Hepatocyte (in vitro differentiated cells): Measurements from ENCODE around the gene TCF4.

Source experiments
- EZH2 ChIP-seq: fragments of 200-600 bp; sonication (generic); IDR thresholded peaks from 2 replicates; pipeline ENCODE4 v1.6.1; 2016; ENCODE audit warnings: antibody characterized with exemption, mild to moderate bottlenecking, borderline replicate concordance
- TF ChIP-seq, protein P1 (sequence below): fragments of 200-600 bp; sonication (generic); IDR thresholded peaks from 2 replicates; pipeline ENCODE4 v1.5.1; 2016; ENCODE audit warnings: antibody characterized with exemption, mild to moderate bottlenecking; ENCODE audit not compliant: poor library complexity

GRCh38 chr18:55219059-55219458 is 368.9 kb downstream of the TCF4 start:
- no peak for TF ChIP-seq EZH2
- TF ChIP-seq, protein P1, sequence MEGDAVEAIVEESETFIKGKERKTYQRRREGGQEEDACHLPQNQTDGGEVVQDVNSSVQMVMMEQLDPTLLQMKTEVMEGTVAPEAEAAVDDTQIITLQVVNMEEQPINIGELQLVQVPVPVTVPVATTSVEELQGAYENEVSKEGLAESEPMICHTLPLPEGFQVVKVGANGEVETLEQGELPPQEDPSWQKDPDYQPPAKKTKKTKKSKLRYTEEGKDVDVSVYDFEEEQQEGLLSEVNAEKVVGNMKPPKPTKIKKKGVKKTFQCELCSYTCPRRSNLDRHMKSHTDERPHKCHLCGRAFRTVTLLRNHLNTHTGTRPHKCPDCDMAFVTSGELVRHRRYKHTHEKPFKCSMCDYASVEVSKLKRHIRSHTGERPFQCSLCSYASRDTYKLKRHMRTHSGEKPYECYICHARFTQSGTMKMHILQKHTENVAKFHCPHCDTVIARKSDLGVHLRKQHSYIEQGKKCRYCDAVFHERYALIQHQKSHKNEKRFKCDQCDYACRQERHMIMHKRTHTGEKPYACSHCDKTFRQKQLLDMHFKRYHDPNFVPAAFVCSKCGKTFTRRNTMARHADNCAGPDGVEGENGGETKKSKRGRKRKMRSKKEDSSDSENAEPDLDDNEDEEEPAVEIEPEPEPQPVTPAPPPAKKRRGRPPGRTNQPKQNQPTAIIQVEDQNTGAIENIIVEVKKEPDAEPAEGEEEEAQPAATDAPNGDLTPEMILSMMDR, result no peak
